GM19397 (cell line): Measurements from ENCODE around the gene PLA2G4F.

Source experiments
- ATAC-seq: cut with Tn5 transposase; IDR thresholded peaks from one replicate; pipeline ENCODE4 v1.9.1; 2021; ENCODE audit warnings: mild to moderate bottlenecking, moderate library complexity; ENCODE audit not compliant: unreplicated experiment

PLA2G4F gene, protein sequence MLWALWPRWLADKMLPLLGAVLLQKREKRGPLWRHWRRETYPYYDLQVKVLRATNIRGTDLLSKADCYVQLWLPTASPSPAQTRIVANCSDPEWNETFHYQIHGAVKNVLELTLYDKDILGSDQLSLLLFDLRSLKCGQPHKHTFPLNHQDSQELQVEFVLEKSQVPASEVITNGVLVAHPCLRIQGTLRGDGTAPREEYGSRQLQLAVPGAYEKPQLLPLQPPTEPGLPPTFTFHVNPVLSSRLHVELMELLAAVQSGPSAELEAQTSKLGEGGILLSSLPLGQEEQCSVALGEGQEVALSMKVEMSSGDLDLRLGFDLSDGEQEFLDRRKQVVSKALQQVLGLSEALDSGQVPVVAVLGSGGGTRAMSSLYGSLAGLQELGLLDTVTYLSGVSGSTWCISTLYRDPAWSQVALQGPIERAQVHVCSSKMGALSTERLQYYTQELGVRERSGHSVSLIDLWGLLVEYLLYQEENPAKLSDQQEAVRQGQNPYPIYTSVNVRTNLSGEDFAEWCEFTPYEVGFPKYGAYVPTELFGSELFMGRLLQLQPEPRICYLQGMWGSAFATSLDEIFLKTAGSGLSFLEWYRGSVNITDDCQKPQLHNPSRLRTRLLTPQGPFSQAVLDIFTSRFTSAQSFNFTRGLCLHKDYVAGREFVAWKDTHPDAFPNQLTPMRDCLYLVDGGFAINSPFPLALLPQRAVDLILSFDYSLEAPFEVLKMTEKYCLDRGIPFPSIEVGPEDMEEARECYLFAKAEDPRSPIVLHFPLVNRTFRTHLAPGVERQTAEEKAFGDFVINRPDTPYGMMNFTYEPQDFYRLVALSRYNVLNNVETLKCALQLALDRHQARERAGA

DNA sequence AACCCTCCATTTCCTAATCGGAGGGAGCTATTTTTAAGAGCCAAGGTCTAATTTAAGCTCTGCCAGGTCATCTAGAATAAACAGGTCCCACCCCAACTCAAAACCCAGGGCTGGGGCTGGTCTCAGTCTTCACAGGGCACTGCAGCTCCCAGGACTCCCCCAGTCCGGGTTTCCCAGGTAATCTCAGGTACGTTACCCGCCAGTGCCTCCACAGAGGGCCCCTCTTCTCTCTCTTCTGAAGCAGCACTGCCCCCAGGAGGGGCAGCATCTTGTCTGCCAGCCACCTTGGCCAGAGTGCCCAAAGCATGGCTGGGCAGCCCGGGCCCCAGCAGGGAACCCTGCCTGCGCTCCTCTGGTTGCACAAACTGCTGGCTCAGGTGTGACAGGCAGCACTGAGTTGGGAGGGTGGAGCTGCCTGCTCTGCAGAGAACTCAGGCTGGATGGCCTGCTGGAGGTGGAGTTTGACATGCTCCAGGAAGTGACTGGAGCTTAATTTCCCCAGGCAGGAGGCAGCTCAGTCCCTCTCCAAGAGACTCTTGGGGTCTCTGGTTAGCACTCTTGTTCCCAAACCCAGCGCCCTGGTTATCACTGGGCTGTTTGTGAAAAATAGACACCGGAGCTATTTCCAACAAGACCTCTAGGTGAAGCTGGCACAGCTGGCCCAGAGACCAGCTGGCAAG, at the start of gene PLA2G4F:
Gene PLA2G4F, minus strand, starts transcription at position 394 of the 680 bp plus-strand sequence. Its CDS starts 87 bp downstream, at position 307.
- ATAC-seq: no peak

DNA sequence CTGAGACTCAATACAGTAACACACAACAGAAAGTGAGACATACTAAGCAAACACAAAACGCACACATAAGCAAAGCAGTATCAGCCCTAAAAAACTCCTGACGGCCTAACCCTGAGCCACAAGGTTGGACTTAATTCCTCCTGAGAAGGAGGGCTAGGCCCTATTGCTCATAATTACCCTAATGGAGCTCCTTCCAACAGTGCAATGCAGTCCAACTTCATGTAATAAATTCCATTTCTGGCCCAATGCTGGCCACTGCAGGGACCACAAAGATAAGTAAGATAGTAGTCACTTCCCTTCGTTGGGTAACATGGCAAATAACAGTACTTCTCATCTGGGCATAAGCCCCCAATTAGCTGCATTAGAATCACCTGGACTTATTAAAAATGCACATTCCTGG, 47.5 kb upstream of the PLA2G4F start:
- no peak for ATAC-seq

DNA sequence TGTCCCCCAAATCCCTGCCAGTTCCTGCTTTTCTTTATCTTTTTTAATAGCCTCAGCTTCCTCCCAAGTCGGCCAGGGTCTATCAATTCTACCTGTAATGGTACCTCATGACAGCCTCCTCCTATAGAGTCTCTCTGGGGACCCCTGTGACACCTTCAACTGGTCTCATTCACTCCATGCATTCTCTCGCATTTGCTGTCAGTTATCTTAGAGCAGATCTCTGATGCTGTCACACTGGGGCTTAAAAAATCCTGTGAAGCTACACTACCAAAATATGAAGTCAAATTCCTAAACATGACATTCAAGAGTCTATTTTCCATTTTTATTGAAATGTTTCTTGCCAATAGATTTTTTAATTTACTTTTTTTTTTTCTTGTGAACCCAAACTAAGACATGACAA, 46.2 kb upstream of the PLA2G4F start:
- no peak for ATAC-seq

DNA sequence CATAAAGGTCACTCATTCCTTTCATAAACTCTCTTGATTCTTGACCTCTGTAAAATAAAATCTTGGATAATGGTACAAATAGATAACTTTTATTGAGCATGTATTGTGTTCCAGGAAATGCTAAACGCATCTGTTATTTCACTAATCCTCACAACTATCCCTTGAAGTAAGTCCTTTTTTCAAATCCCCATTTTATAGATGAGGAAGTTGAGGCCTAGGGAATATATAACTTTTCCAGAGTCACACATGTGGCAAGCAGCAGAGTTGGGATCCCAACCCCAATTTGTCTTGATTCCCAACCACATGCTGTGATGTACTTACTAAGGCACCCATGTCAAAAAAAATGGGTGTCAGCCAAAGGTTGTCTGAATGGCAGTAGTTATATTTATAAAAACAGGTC, 45.4 kb upstream of the PLA2G4F start:
- no peak for ATAC-seq

DNA sequence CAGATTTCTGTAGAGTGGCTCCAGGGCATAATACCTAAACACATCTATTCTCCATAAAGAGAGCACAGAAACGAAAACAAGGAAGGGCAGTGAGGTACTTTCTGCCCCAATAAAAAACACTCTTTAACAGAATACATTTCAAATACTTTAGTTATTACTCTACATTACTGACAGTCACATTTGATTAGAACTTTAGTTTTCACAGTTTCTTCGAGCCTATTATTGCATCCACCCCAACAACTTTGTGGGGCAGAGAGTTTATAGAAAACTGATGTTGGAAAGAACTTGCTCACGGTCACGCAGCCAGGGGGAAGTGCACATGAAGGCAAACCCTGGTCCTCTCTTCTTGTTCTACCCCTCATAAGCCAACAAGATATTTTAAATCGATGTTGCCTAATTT, 42.7 kb upstream of the PLA2G4F start:
- ATAC-seq: no peak

DNA sequence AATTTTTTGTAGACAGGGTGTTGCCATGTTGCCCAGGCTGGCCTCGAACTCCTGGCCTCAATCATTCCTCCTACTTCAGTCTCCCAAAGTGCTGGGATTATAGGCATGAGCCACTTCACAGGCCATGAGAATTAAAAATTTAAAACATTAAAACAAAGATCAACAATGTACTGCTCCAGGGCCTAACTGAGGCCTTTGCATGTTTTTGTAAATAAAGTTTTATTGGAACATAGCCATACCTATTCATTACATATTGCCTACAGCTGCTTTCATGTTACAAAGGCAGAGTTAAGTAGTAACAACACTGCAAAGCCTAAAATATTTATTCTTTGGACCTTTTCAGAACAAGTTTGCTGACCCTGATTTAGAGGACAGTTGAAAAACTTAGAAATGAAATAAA, 42.1 kb upstream of the PLA2G4F start:
- ATAC-seq: no peak

DNA sequence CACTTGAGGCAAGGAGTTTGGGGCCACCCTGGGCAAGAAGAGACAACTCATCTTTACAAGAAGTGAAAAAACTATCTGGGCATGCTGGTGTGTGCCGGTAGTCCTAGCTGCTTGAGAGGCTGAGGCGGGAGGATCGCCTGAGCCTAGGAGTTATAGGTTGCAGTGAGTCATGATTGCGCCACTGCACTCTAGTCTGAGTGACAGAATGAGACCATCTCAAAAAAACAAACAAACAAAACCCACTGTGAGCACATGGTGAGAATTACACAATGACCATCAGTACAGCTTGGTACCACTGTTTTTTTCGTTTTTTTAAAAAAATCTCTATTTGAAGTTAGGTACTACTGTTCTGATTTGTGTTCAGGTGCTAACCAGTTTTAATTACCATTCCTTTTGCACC, 38.1 kb upstream of the PLA2G4F start:
- ATAC-seq: no peak

DNA sequence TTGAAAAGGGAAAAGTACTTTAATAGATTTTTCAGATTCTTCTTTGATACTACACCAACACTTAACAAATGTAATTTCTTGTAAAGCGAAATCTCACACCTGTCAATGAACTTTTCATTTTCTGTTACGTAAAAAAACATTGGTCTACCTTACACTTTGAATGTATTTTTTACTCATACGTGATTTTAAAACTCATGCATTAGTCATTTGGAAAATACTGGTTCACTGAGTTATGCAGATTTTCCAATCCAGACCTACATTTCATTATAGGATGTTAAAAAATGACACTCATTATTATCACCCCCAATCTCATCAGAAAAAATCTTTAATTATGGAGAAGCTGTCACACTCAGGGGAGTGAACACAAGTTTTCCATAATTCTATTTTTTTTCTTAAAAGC, 36.9 kb upstream of the PLA2G4F start:
- ATAC-seq: no peak

DNA sequence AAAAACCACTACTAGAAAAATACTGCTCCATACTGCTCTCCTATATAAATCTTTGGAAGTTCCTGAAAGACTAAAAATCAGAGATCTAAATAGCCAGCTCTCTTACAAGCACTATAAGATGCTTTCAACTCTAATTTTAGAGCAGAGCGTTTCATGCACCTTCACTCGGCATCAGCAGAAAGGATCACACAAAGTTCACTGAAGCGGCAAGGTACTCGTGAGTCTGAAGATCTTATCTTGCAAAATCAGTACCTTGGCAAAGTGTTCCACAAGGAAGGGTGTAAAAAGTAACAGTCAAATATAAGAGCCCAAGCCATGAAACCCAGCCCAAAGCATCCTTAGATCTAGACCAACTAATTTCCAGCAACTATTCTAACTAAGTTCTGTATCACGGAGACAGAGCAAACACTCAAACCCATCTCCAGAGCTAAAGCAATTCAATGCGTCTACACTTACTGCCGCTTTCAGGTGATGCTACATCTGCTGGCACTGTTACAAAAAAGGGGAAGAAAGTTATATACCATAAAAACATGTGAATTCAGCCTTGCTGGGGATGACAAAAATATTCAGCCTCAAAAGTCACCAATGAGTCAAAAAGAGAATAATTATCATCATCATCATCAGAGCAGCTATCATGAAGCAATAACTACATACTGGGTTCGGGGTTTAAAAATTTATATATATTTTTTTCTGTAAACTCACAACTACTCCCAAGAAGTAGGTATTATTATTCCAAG, 35.3 kb upstream of the PLA2G4F start:
- no peak for ATAC-seq

DNA sequence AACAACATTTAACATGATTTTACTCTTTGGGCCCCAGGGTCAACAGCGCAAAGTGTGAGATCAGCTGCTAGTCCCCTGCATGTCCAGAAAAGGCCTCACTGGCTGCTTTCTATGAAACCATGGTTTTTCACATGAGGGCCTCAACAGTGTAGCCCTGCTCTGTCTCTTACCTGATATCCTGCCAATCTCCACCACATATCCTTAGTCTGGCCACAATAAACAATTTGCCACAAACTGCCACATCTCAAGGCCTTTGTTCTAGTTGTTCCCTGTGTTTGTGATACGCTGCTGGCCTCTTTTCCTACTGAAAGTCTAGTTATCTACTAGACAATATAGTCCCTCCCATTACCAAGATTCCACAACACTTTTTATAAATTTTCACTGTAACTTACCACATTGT, 33.9 kb upstream of the PLA2G4F start:
- no peak for ATAC-seq

DNA sequence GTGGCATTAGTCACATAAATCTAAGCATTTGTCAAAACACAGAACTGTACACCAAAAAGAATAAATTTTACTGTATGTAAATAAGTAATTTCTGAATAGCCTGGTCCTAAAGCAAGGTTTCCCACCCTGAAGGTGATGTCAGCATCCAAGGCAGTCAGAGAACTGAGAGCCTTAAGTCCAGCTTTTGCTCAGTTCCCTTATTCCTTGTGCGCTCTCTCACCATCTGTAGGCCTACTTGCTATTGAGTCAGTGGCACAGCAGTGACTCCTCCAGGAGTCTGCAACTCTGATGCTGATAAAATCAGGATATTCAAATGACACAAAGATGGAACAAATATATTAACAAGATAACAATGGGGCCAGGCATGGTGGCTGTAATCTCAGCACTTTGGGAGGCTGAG, 29.4 kb upstream of the PLA2G4F start:
- no peak for ATAC-seq

DNA sequence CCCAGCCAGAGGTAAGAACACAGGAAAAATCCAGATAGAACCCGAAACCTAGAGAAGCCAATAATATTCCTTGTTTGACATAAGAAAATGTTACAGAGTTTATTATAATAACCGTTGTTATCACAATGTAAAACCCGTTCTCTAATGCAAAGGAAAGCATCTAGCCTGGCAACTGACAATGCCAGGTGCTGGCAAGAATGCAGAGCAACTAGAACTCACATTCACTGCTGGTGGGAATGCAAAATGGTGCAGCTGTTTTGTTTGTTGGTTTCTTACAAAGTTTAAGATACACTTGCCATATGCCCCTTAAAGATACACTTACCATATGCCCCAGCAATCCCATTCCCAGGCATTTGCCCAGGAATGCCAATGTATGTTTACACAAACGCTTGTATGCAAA, 28.3 kb upstream of the PLA2G4F start:
- ATAC-seq: no peak

DNA sequence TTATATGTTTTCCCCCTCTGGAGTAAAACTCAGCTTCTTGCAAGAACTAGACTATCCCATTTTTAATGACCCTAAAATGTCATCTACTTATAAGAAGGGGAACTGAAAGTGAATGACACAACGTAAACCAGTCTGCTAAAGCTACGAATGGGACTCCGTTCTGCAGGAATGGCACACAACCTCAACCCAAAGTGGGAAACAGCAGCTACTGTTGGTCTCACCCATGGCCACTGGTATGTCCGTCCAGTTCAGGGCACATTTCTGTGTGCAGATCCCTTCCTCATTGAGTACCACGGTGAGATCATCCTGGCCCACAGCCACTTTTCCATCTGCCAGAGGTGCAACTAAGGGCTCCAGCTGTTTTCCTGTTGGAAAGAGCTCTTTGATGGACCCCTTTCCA, 27.9 kb upstream of the PLA2G4F start:
- ATAC-seq: no peak

DNA sequence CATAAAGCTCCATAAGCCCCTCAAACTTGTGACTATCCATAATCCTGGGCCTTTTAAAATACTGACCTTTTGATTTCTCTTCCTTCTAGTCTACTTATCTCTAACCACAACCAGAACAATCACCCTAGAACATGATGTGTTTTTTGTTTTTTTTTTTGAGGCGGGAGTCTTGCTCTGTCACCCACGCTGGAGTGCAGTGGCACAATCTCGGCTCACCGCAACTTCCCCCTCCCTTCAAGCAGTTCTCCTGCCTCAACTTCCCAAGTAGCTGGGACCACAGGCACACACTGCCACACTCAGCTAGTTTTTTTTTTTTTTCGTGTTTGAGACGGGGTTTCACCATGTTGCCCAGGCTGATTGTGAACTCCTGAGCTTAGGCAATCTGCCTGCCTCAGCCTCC, 26.5 kb upstream of the PLA2G4F start:
- no peak for ATAC-seq

DNA sequence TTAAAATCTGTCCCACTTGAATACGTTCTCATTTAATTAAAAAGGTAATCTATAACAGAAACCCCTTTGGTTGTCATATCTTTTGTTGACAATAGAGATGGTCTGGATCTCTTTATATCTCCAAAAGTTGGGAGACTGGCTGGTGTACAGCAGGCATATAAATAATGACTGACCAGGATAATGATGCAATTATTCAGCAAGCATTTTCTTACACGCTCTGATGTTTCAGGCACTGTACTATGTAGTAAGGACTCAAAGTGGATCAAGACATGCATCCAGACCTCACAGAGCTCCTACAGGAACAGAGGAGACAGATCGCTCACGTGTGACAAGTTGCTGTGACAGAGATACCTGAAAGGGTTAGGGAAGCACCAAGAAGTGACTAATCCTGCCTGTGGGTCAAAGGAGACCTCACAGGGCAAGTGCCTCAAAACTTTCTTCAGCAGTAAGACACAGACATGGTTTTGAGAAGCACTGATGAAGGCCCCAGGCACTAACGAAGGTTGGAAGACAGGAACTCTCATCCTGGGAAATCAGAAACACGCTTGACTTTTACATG, 26.0 kb upstream of the PLA2G4F start:
- ATAC-seq: no peak

DNA sequence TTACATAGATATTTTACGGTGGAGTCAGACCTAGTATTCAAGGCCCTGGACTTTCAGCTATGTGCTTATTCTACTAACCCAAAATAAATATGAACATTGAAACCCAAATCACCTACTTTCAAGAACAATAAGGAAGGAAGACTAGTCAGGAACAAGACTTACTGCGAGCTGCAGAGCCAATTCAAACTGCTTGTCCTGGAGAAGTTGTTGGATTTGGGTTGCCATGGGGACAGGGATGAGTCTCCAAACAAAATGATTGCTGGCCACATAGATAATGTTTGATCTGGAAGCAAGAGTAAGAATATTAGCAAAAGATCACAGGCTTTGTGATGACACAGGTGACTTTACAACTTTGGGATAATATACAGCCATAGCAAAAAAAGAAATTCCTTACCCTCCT, 21.6 kb upstream of the PLA2G4F start:
- ATAC-seq: no peak

DNA sequence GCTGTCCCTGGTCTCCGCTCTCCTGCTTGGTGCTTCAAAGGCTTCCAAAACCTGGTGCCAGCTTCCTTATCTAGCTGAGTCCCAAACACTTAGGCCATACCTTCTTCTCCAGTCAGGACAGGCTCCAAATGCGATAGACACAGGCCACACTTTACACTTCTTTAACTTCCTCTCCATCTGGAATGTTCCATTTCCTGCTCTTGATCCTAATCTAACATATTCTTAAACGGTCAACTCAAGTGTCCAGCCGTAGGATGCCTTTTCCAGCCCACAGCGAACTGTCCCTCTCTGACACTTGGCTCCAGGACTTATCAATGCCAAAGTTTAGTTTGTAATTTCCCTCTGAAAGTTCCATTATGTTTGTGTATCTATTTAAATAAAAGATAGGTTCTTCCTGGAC, 19.2 kb upstream of the PLA2G4F start:
- no peak for ATAC-seq

DNA sequence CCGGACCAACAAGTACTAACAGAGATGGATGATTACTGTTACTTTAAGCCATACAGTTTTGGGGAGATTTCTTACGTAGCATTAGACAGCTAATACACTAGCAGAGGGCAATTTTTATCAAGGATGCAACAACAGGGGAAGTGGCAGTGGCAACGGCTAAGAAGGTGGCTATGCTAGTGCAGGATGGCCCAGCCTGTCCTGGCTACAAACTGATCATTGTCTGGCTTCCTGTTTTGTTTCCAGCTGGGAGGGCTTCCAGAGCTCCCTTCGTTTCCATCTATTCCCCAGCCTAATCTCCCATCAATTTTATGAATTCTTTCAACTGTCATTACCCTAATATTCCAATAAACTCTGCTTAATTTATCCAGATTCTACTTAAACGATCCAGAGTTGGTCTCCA, 16.0 kb upstream of the PLA2G4F start:
- no peak for ATAC-seq

DNA sequence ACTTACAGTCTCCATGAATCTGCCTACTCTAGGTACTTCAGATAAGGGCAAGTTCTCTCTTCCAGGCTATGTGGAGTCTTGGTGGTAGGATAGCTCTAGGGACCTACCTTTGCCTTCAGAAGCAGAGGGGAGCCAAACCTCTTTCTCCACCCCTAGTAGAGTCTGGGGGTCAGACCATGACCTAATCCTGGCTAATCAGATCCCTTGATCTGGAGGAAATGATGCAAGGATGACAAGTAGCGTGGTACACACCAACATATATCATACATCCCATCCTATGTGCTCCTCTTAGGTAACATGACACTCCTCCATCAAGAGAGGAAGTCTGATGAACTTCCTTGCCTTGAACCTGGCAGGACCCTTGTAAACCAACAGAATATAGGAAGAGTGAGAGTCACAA, 15.4 kb upstream of the PLA2G4F start:
- ATAC-seq: no peak

DNA sequence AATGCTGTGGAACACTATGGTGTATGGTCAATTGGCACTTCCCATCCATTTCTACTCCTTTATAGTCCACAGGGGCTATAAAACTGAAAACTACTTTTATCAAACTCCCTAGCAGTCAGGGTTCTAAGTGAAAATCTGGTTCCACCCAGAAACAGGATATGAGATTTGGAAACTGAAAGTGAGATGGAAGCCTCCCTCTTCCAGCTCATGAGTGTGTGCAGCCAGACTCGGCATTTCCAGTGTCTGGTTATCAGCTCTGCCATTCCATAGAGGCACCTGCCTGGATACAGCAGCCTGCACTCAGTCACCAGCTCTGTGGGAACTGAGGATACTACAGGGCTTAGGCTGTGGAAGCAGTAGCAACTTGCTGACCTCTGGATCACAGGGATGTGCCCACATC, 14.7 kb upstream of the PLA2G4F start:
- no peak for ATAC-seq
